HG03108 (cell line): ENCODE results near the gene WRNIP1.

Experiments used
- ATAC-seq: cut with Tn5 transposase; IDR thresholded peaks from one replicate; pipeline ENCODE4 v1.9.1; 2021; ENCODE audit warnings: moderate library complexity; ENCODE audit not compliant: unreplicated experiment

The WRNIP1 gene

DNA sequence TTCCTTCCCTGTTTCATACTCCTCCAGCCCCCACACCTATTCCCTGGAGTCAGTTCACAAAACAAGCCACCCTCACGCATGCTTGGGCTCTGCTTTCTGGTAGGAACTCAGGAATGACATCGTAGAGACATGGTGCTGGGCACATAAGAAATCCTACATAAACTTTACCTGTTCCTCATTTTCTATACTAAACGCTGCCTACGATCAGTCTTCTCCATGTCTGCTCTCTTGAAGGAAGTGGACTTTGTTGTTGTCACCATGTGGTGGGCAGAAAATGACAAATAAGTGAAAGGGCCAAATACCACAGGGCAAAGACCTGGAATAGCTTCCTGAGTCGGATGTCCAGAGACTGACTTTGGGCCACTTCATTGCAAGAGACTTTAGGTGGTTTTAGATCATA is 24.6 kb upstream of the WRNIP1 start:
- no peak for ATAC-seq

DNA sequence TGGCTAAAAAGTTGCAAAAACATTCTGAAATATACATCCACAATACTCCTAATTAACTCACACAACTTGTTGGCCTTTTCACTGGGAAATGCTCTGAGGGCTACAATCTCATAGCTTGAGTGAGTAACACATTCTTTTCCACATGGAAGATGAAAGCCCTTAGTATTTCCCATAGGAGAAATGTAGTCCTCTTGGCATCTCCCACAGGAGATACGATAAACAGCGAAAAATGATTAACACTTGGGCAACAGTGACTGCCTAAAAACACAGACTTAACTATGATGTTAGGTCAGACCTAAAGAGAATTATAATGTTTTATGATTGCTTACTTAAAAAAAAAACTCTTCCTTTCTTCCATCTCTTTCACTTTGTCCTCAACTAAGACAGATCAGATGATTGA is 23.4 kb upstream of the WRNIP1 start:
- no peak for ATAC-seq

DNA sequence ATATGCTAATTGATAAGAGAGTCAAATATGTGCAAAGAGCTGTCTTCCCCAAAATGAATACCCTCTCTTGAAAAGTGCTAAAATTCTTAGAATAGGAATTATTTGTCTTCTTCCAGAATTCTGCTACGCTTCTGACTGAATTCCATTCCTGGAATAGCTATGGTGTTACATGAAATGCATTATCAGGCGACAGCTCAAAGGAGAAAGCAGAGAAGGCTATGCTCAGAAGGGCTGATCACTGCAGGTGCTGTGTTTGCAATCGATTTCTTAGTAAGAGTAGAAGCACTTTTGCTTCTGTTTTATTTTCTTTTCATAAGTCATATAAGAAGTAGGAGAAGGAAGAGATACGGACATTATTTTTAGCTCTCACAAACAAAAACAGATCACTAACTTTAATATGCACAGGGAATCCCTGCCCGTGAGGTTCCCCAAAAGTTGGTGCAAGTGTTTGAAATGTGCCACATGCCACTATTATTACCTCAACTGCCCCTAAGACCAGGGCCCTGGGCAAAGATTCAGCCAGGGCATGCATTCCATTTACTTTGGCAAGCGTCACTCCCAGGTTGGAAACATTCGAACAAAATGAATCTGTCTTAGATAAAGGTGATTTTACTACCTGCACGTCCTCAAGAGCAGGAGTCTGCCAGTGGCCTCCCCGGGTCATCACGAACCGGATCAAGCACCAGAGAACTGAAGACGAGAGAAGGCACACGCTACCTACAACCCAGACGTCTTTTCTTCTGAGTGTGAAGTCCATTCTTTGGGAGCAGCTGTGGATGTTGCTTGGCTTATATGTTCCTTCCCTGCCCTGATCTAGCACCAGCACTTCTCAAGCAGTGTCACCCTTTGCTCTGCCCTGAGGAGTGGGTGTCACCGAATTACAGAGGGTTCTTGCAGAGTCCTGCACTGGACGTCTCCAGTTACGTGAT is 21.6 kb upstream of the WRNIP1 start:
- no peak for ATAC-seq

DNA sequence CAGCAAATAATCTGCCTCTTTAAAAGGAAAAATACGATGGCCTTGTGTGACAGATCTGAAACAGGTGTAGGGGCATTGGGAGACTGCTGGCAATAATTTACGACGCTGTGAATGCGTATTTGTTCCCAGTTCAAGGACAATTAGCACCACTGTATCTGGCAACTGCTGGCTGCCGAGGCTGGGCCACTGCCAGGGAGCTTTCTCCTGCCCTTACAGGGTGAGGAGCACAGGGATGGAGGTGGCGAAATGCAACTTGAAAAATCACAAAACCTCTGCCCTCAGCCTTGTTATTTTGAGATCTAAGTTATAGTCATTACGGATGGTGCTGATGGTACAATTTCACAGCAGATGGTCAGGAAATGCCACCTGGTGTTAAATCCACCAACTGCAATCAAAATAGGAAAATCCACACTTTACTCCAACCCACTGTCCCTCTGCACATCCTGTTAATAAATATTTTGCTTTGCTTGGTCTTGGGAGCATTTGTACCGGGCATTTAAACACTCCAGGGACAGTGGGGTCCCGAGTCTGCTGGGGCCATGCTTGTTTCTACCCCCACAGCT is 20.9 kb upstream of the WRNIP1 start:
- no peak for ATAC-seq

DNA sequence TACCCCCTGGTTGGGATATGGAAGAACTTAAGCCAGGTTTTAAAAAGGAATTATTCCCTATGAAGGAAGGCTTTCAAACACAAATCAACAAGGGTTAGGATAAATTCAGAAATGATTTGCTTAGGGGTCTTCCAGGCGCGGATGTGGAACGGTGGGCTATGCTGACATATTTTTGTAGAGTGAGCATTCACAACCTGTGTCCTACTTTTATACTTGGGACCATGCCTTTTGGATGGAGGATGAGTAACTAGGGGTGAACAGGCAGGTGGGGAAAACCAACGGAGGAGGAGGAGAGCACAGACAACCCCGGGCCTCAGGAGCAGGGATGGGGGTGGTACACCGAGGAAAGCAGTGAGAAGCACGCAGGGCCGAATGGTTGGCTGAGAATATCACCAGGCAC is 20.4 kb upstream of the WRNIP1 start:
- ATAC-seq, result no peak

DNA sequence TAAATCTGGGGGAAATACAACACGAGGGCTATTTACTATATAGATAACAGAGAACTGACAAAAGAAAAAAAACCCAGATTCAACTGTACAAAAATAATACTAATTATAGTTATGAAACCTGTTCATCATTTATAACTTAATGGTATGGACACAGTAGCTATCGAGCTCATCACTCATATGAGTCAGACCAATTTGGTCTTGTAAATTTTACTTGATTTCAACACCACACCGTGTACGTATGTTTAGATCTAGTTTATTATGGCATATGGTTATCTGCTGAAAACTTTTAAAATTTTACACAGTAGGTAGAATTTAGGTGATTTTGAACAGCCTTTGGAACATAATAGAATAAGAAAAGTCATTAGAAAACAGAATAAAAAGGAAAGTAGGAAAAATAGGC is 19.9 kb upstream of the WRNIP1 start:
- ATAC-seq, result no peak

DNA sequence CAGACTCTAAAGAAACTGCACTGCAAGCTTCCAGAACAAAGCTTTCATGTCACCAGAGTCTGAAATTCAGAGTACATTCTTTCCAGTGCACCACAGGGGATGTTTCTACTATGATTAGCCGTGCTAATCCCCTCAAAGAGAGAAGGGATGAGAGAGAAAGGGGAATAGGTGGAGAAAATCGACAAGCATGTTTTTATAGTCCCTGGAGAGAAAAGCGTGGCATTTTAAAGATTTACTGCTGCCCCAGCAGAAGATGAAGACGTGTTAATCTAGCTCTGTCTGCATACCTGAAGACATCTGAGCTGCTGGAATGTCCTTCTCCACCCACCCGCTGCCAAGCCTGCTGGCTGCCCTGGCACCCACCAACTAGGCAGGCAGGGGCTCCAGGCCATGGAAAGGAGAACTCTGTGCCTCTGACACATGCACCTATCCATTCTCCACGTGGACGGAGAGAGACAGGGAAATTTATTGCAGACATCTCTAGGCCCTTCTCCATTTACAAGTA is 18.6 kb upstream of the WRNIP1 start:
- ATAC-seq, result no peak

DNA sequence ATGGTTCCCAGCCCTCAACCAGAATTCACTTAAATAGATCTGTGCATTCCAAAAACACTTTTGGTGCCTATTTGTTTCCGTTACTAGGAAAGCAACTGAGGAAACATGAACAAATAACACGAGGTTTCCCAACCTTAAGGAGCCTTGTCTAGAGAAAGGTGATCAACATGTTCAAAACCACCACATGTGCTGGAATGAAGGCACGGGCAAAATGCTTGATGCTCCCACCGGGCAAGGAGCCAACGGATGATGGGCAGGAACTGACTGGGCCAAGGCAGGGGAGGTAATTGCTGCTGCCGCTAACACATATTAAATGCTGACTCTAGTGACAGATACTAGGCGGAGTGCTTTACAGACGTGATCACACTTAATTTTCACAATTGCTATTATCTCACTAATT is 17.0 kb upstream of the WRNIP1 start:
- no peak for ATAC-seq

DNA sequence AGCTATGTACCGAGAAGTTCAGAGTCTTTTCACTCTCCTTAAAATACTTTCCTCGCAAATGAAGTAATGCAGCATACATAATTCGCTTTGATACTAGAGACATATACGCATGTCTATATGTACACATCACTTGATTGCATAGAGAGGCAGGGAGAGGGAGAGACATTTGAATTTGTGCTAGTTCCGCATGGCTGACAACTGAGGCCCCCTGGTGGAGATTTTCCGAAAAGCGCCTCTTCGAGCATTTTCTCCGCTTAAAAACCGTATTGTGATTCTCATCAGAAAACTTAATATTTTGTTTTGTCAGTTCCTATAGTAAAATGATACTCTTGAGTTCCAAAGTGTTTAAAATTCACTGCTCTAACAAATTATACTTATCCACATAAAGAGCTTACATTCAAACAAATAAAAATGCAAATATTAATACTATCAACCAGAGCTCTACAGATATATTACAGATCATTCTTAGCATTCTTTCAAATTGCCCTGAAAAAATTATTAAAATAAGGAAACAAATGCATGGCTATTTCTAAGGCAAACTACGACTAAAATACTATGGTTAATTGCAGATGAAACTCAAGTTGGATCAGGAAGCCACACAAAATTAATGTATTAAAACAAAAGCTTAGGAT is 15.1 kb upstream of the WRNIP1 start:
- ATAC-seq, result no peak

DNA sequence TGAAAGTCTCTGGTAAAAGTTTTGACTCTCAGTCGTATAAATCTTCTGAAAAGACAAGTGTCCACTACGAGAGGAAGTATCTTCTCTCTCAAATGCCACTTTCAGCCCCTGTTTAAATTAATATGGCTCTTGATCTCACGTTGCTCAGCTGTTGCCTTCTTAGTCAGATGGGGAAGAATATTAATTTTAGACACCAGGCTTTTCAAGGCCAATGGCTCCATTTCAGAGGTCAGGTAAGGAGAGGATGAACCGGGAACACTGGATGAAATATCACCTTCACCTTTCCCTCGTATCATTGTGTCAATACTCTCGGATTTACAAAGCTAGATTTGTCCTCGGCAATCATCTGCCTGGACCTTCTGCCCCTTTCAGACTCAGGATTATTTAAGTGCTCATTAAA is 14.4 kb upstream of the WRNIP1 start, which contains the start of gene MYLK4:
Gene MYLK4, minus strand, starts transcription at position 91 of the 400 bp plus-strand sequence. CDS start 1,628 bp downstream, outside the sequence.
- ATAC-seq, result no peak

DNA sequence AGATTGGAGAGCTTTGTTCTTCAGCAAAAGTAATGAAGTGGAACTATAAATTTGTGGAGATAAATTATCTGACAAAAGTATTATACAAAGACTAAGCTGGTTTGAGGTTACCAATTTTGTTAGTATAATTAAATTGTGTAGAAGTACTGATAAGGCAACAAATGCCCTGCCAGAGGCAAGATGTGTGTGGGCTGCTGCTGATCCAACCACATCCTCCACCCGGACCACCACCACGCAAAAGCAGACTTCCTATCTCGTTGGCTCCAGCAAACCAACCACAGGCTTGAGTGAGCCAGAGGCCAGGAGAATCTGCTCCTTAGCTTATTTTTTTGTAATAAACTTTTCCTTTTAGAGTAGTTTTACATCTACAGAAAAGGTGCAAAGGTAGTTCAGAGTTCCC is 13.3 kb upstream of the WRNIP1 start:
- ATAC-seq, result no peak

DNA sequence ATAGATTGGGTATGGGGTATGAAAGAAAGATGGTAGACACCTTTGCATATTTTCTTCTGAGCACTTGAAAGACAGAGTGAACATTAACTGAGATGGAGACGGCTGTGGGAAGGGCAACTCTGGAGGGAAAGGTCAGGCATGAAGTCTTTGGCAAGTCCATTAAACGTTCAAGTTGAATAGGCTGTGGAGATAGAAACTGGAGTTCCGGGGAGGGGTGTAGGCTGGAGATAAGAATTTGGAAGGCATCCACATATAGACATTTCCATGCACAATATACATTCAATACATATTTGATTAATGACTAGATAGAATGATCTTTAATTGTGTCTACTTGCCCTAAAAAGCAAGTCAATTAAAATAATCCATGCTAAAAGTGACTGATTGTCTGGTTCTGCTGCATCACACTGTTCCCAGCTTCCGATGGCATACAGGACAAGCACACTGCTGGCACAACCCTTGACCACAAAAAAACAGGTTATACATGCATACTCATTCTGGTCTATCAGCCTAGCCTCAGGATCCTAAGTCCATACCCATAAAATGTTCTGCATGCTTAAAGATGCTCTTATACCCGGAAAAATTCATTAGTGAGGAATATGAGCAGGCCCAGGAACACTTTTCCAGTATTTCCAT is 12.6 kb upstream of the WRNIP1 start:
- no peak for ATAC-seq

DNA sequence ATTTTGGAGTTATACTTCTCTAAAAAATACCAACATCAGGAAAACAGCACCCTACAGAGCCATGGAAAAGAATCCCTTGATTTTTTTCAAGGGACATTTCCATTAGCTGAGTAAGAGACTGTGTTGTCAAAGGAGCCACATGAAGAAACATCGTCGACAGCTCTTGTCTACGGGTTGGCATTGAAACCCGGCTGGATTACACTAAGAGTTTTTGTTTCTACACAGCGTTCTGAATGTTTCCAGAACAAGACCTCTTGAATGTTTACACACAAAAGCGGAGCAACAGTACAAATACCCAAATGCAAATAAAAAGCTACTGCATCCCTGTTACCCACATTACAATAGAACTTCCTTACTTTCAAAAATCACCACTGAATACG is 12.1 kb upstream of the WRNIP1 start:
- ATAC-seq, result no peak

DNA sequence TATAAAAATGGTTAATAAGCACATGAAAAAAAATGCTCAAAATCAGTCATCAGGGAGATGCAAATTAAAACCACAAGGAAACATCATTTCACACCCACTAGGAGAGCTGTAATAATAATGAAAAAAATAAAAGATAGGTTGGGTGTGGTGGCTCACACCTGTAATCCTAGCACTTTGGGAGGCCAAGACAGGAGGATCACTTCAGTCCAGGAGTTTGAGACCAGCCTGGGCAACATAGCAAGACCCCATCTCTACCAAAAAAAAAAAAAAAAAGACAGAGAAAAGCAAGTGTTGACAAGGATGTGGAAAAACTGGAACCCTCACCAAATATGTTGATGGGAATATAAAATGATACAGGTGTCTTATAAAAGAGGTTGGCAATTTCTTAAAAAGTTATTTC is 11.4 kb upstream of the WRNIP1 start:
- ATAC-seq, result no peak

DNA sequence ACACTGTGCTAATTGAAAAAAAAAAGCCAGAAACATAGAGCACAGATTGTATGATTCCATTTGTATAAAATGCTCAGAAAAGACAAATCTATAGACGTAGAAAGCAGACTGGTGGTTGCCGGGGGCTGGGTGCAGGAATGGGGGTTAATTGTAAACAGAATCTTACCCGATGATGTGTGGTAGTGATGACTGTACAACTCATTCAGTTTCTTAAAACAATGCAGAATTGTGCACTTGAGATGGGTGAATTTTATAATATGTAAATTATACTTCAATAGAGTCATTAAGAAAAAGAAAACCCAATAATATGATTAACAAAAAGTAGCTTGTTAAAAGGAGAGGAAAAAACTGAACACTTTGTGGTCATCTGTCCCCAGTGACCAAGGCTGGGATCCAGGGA is 10.8 kb upstream of the WRNIP1 start:
- no peak for ATAC-seq

DNA sequence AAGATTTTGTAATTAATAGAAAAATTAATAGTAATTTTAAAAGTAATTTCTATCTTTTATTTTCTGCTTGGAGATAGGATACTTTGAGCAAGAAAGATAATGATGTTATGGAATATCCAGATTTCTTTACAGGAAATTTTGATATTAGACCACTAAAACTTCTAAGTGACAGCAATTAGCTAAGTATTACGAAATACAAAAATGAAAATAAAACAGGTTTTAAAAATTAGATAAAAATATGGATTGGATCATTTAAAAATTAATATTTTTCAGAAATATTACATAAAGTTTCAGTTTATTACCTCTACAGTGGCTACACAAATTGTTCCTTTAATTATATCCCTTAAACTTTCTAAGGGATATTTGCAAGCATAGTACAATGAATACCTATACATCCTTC is 10.3 kb upstream of the WRNIP1 start:
- no peak for ATAC-seq

DNA sequence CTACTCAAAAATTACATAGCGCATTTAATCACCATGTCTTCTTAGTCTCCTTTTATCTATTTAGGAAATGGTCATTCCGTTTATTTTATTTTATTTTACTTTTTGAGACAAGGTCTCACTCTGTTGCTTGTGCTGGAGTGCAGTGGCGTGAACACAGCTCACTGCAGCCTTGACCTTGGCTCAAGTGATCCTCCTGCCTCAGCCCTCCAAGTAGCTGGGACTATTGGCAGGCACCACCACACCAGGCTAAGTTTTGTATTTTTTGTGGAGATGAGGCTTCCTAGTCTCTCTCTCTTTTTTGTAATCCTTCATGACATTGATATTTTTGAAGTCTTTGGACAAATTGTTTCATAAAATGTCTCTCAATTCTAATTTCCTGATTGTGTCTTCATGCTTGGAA is 9.7 kb upstream of the WRNIP1 start:
- no peak for ATAC-seq

DNA sequence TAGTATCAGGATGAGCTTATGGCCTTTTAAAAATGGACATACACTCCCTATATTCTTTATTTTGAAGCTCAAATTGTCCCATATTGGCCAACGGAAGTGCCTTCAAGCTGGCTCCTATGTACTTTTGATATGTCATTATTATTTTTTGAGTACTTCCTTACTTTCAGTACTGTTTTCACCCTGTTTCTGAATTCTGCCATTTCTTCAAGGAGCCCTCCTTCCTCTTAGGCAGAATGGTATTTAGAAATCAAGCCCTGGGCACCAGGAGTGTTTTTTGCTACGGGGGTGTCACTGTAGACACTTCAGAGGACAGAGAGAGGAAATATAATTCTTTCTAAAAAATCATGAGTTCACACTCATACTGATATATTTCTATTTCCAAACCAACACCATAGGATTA is 9.0 kb upstream of the WRNIP1 start:
- ATAC-seq, result no peak

DNA sequence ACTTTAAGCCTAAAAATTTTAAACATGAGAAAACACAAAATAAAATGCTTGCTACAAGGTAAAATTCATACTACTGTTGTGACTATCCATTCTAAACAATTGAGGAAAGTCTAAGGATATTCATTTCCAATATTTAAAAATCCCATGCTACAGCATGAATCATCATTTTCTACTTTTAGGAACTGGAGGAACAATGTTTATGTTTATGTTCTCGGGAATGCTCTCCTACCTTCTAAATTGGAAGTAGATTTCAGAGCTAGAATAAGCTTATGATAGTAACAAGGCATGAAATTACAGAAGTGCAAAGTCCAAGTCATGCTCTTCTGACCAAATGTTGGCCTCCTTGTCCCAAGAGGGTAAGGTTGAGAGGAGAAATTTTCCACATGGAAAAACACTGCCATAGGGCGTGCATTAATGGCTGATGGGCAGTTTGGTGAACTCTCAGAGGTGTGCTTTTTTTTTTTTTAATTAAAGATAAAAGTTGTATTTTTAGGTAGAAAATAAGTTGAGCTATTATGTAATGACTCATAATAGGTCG is 8.4 kb upstream of the WRNIP1 start:
- no peak for ATAC-seq

DNA sequence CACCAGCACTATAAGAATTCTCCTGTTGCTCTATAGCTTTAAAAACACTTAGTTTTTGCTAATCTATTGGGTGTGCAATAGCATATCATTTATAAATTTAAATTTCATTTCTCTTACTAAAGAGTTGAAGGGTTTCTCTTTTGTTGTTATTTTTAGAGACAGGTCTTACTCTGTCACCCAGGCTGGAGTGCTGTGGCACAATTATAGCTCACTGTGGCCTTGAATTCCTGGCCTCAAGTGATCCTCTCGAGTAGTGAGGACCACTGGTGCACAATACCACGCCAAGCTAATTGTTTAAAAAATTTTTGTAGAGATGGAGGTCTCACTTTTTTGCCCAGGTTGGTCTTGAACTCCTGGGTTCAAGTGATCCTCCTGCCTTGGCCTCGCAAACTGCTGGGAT is 6.2 kb upstream of the WRNIP1 start:
- ATAC-seq, result no peak
